ENCODE data around the gene SLC25A19. TPM values are rescaled to one million over a fixed set of nuclear protein-coding genes. Genes with fewer than 3 reads are reported as not detected.
A peak's percentile ranks its signal among the peaks of the same experiment; 100 is the strongest.

Gene SLC25A19
- total RNA-seq, 6 experiments from 2014 or later, result 3.8 to 13.4 (median 7.3) TPM

GRCh38 chr17:75232786-75233185 lies 56.4 kb downstream of the SLC25A19 start:
- Histone ChIP-seq H3K4me3 (no peak overlapping the region), H3K4me1 (no peaks in the 10 kb centered on the region), H3K27ac (no peak overlapping the region), H3K27me3 (no peaks in the 10 kb centered on the region), H3K9me3 (no peaks in the 10 kb centered on the region), H3K36me3 (peaks cover 0 to 66% (median 40%) of the 10 kb centered on the region in 4 donors)
- DNase-seq (peak in 1 of 3 donors; percentile 32), ATAC-seq (no peak)
- WGBS (ENCODE audit: insufficient coverage, low coverage, low lambda C conversion rate, missing lambda C conversion rate), result 86% methylated on average over 1 of the region's 13 CpGs
- intact Hi-C loops (cut with DNase I), result no loop called here
- no peak for TF ChIP-seq POLR2A (IDR thresholded peaks at IDR 0.05)

GRCh38 chr17:75231741-75232464 lies 57.3 kb downstream of the SLC25A19 start:
- Histone ChIP-seq H3K4me1 (no peaks in the 10 kb centered on the region), H3K27ac (no peak overlapping the region), H3K36me3 (peaks cover 0 to 62% (median 37%) of the 10 kb centered on the region in 4 donors), H3K27me3 (no peaks in the 10 kb centered on the region), H3K4me3 (no peak overlapping the region), H3K9me3 (no peaks in the 10 kb centered on the region)
- 80% methylated on average over 1 of the region's 18 CpGs for WGBS (ENCODE audit: insufficient coverage, low coverage, low lambda C conversion rate, missing lambda C conversion rate)
- intact Hi-C loops (cut with DNase I), result no loop called here
- TF ChIP-seq CTCF (IDR thresholded peaks at IDR 0.05) (no peak), POLR2A (IDR thresholded peaks at IDR 0.05) (no peak)
- ATAC-seq (no peak), DNase-seq (no peak)

GRCh38 chr17:75231071-75231470 lies 58.2 kb downstream of the SLC25A19 start:
- Histone ChIP-seq H3K9me3 (no peaks in the 10 kb centered on the region), H3K4me1 (no peaks in the 10 kb centered on the region), H3K27me3 (no peaks in the 10 kb centered on the region), H3K27ac (no peak overlapping the region), H3K4me3 (no peak overlapping the region), H3K36me3 (peaks cover 0 to 62% (median 30%) of the 10 kb centered on the region in 4 donors)
- no peak for TF ChIP-seq POLR2A (IDR thresholded peaks at IDR 0.05)
- TF ChIP-seq CTCF (IDR thresholded peaks at IDR 0.05), result no peak
- ATAC-seq (no peak), DNase-seq (no peak)
- intact Hi-C loops (cut with DNase I), result no loop called here
- WGBS (ENCODE audit: insufficient coverage, low coverage, low lambda C conversion rate, missing lambda C conversion rate), result no CpG with 5 or more reads among the region's 8 CpGs

- no peak for DNase-seq
- no peaks in the 10 kb centered on the region for H3K4me1 ChIP-seq
- TF ChIP-seq POLR2A (IDR thresholded peaks at IDR 0.05) (no peak), CTCF (IDR thresholded peaks at IDR 0.05) (no peak)
- peak overlapping the region in 1 of 3 donors; percentile 8 for H3K27ac ChIP-seq
- peaks cover 0 to 60% (median 18%) of the 10 kb centered on the region in 4 donors for H3K36me3 ChIP-seq
- WGBS (ENCODE audit: insufficient coverage, low coverage, low lambda C conversion rate, missing lambda C conversion rate), result 72% methylated on average over 4 of the region's 4 CpGs
- no peaks in the 10 kb centered on the region for H3K9me3 ChIP-seq
- peak; percentile 31 to 56 (median 34) for ATAC-seq
- intact Hi-C loops (cut with DNase I), result no loop called here
- no peak overlapping the region for H3K4me3 ChIP-seq
- H3K27me3 ChIP-seq, result no peaks in the 10 kb centered on the region
Observed at GRCh38 chr17:75228847-75229246, 60.4 kb downstream of the SLC25A19 start.

- Histone ChIP-seq H3K9me3 (no peaks in the 10 kb centered on the region), H3K27me3 (no peaks in the 10 kb centered on the region), H3K4me1 (no peaks in the 10 kb centered on the region), H3K4me3 (no peak overlapping the region), H3K36me3 (peaks cover 0 to 60% (median 18%) of the 10 kb centered on the region in 4 donors), H3K27ac (no peak overlapping the region)
- peak; percentile 57 to 66 (median 58) for ATAC-seq
- DNase-seq, result no peak
- WGBS (ENCODE audit: insufficient coverage, low coverage, low lambda C conversion rate, missing lambda C conversion rate), result 31% methylated on average over 2 of the region's 2 CpGs
- intact Hi-C loops (cut with DNase I), result no loop called here
- no peak for TF ChIP-seq CTCF (IDR thresholded peaks at IDR 0.05)
- no peak for TF ChIP-seq POLR2A (IDR thresholded peaks at IDR 0.05)
Observed at GRCh38 chr17:75228305-75228704, 60.9 kb downstream of the SLC25A19 start.

All from right lobe of liver (tissue), 6 donors.